K562 (cell line): ENCODE data around the gene ITGA11. TPM values are rescaled to one million over a fixed set of nuclear protein-coding genes. Genes with fewer than 3 reads are reported as not detected.

Experiments used
- ZBTB7A ChIP-seq: IDR thresholded peaks from 2 replicates; pipeline ENCODE4 v1.6.1; 2011; ENCODE audit warnings: low read depth, mild to moderate bottlenecking, low read length, moderate library complexity, borderline replicate concordance; ENCODE audit not compliant: control insufficient read depth
- polyA plus RNA-seq, 8 experiments: library from polyadenylated mRNA; depleted of rRNA in 4 of 8; stranded (reverse) in 5 of 8; unstranded in 3 of 8; fragments of >200 nt; fragmentation: Nextera tagmentation in 2 of 8; fragmentation: Illumina TruSeq in 1 of 8; extraction: Ambion mirVana in 2 of 8; extraction: Trizol in 1 of 8; gene quantifications; 2 replicates each; pipeline versions ENCODE4 v1.2.1 to v1.2.3, GENCODE V29; 2011 to 2014; ENCODE audit warnings: inconsistent platforms in 1 of 8, missing spikeins in 1 of 8
- total RNA-seq, 7 experiments: library from RNA; depleted of rRNA in 6 of 7; stranded (reverse); fragments of >200 nt in 6 of 7; fragmentation: Illumina TruSeq in 2 of 7; extraction: Trizol in 2 of 7; gene quantifications; 2 replicates each; pipeline versions ENCODE4 v1.2.1 to v1.2.3, GENCODE V29; 2011 to 2021; ENCODE audit warnings: low replicate concordance in 1 of 7
- TF ChIP-seq, protein P1 (sequence below): fragments of 250-450 bp; sonication (Bioruptor Pico); IDR thresholded peaks from 2 replicates; pipeline ENCODE4 v1.4.0; 2020; ENCODE audit warnings: mild to moderate bottlenecking, moderate library complexity
- TF ChIP-seq, protein P2 (sequence below), 2 experiments: fragments of 450-650 bp; formaldehyde crosslinking in 1 of 2; IDR thresholded peaks; 2 replicates each; pipeline versions ENCODE4 v1.4.0 to v1.6.1; 2014 to 2020; ENCODE audit warnings: mild to moderate bottlenecking in 2 of 2, borderline replicate concordance in 1 of 2, low read depth in 1 of 2
- TF ChIP-seq, protein P3 (sequence below), 2 experiments: fragments of 450-650 bp; IDR thresholded peaks; 2 replicates each; pipeline ENCODE4 v1.6.1; 2016; ENCODE audit warnings: mild to moderate bottlenecking in 2 of 2, borderline replicate concordance in 1 of 2, low read depth in 1 of 2, moderate library complexity in 1 of 2

Gene ITGA11
- total and polyA plus RNA-seq, 9 of the 15 experiments (the other 6 are each of a cell fraction or from before 2014, with no cell fraction given) = 0.01 TPM; not detected in 8

DNA sequence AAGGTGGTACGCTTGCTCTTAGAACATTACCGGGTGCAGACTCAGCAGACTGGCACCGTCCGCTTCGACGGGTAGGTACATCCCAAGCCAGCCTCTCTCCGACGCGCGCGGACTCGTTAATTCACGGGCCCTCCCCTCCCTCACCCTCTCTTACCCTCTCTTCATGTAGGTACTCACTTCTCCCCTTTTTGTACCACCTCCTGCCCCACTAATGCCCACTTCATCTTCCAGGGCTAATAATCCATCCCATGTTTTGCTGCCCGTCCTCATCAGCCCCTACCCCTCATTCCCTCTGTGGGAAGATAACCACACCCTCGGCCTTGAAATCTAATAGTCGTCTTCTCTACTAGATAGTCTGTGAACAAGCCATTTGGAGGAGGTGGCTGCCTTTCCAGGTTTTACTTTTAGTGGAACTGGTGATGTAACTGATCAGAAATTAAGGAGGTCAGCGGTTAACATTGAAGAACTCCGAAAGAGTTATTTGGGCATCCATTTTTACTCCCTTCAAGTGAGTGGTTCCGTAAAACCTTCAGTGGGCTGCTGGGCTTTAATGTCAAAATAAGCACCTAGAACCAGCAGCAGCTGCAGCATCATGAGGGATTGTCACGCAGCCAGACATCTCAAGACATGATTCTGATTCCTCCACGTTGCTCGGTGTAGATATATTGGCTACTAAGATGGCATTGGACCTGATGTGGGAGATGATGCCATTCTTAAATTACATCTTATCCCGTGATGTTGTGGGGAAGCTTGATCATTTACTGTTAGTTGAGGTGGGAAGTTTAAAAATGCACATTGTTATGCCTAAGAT, 153.2 kb downstream of the ITGA11 start (continued):
- TF ChIP-seq, protein P1, sequence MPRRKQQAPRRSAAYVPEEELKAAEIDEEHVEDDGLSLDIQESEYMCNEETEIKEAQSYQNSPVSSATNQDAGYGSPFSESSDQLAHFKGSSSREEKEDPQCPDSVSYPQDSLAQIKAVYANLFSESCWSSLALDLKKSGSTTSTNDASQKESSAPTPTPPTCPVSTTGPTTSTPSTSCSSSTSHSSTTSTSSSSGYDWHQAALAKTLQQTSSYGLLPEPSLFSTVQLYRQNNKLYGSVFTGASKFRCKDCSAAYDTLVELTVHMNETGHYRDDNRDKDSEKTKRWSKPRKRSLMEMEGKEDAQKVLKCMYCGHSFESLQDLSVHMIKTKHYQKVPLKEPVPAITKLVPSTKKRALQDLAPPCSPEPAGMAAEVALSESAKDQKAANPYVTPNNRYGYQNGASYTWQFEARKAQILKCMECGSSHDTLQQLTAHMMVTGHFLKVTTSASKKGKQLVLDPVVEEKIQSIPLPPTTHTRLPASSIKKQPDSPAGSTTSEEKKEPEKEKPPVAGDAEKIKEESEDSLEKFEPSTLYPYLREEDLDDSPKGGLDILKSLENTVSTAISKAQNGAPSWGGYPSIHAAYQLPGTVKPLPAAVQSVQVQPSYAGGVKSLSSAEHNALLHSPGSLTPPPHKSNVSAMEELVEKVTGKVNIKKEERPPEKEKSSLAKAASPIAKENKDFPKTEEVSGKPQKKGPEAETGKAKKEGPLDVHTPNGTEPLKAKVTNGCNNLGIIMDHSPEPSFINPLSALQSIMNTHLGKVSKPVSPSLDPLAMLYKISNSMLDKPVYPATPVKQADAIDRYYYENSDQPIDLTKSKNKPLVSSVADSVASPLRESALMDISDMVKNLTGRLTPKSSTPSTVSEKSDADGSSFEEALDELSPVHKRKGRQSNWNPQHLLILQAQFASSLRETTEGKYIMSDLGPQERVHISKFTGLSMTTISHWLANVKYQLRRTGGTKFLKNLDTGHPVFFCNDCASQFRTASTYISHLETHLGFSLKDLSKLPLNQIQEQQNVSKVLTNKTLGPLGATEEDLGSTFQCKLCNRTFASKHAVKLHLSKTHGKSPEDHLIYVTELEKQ (CRISPR knock-in tag) = no peak
- no peak for TF ChIP-seq ZBTB7A
- TF ChIP-seq, protein P2, sequence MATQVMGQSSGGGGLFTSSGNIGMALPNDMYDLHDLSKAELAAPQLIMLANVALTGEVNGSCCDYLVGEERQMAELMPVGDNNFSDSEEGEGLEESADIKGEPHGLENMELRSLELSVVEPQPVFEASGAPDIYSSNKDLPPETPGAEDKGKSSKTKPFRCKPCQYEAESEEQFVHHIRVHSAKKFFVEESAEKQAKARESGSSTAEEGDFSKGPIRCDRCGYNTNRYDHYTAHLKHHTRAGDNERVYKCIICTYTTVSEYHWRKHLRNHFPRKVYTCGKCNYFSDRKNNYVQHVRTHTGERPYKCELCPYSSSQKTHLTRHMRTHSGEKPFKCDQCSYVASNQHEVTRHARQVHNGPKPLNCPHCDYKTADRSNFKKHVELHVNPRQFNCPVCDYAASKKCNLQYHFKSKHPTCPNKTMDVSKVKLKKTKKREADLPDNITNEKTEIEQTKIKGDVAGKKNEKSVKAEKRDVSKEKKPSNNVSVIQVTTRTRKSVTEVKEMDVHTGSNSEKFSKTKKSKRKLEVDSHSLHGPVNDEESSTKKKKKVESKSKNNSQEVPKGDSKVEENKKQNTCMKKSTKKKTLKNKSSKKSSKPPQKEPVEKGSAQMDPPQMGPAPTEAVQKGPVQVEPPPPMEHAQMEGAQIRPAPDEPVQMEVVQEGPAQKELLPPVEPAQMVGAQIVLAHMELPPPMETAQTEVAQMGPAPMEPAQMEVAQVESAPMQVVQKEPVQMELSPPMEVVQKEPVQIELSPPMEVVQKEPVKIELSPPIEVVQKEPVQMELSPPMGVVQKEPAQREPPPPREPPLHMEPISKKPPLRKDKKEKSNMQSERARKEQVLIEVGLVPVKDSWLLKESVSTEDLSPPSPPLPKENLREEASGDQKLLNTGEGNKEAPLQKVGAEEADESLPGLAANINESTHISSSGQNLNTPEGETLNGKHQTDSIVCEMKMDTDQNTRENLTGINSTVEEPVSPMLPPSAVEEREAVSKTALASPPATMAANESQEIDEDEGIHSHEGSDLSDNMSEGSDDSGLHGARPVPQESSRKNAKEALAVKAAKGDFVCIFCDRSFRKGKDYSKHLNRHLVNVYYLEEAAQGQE (IDR thresholded peaks at IDR 0.05; ENCODE audit: borderline replicate concordance) = no peak
- TF ChIP-seq, protein P2 (CRISPR knock-in tag; IDR thresholded peaks at IDR 0.05; ENCODE audit: low read depth) = no peak
- TF ChIP-seq, protein P3, sequence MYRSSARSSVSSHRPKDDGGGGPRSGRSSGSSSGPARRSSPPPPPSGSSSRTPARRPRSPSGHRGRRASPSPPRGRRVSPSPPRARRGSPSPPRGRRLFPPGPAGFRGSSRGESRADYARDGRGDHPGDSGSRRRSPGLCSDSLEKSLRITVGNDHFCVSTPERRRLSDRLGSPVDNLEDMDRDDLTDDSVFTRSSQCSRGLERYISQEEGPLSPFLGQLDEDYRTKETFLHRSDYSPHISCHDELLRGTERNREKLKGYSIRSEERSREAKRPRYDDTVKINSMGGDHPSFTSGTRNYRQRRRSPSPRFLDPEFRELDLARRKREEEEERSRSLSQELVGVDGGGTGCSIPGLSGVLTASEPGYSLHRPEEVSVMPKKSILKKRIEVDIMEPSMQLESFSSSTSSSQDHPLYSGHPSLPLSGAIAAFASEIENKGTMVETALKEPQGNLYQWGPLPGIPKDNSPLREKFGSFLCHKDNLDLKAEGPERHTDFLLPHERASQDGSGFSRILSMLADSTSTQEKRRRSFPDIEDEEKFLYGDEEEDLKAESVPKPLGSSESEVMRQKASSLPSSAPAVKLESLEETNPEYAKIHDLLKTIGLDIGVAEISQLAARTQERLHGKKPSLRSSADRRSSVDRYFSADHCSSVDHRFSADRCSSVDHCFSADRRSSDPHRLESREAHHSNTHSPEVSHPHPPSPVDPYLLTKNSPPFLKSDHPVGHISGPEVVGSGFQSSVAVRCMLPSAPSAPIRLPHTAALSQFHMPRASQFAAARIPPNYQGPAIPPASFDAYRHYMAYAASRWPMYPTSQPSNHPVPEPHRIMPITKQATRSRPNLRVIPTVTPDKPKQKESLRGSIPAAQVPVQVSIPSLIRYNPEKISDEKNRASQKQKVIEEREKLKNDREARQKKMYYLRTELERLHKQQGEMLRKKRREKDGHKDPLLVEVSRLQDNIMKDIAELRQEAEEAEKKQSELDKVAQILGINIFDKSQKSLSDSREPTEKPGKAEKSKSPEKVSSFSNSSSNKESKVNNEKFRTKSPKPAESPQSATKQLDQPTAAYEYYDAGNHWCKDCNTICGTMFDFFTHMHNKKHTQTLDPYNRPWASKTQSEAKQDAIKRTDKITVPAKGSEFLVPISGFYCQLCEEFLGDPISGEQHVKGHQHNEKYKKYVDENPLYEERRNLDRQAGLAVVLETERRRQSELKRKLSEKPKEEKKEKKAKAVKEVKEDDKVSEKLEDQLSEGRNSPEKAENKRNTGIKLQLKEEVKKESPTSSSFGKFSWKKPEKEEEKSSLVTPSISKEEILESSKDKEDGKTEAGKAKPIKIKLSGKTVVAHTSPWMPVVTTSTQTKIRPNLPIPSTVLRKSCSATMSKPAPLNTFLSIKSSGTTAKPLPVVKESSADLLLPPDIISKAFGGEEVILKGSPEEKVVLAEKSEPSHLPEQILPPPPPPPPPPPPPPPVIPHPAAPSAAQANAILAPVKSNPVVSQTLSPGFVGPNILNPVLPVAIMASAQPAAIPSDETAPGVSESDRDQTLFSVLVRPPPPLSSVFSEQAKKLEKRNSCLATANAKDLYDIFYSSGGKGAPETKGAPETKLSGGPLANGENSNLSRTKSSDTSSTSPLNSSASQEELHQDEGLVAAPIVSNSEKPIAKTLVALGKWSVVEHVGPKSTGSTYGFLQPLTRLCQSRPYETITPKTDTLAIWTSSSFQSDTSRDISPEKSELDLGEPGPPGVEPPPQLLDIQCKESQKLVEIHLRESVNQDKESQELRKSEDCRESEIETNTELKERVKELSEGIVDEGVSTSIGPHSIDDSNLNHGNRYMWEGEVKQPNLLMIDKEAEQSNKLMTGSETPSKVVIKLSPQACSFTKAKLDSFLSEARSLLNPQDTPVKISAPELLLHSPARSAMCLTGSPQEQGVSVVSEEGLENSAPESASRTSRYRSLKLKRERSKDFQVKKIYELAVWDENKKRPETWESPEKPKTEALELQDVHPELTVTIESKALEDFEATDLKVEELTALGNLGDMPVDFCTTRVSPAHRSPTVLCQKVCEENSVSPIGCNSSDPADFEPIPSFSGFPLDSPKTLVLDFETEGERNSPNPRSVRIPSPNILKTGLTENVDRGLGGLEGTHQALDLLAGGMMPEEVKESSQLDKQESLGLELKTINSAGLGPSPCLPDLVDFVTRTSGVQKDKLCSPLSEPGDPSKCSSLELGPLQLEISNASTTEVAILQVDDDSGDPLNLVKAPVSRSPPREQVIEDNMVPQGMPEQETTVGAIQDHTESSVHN (IDR thresholded peaks at IDR 0.05; ENCODE audit: borderline replicate concordance in 1 of 2, low read depth in 1 of 2) = no peak
